Stimulated activated CD4-positive, alpha-beta T cell treated with anti-CD3 and anti-CD28 coated beads, Interleukin-2, amount 100 ng/mL, for 24 hours (primary cell): Measurements from ENCODE around the gene TUG1.

ENCODE experiments used
- DNase-seq, 2 donors: peaks; one replicate each; pipeline ENCODE4 v3.0.0-alpha.2; 2020

TUG1 gene

DNA sequence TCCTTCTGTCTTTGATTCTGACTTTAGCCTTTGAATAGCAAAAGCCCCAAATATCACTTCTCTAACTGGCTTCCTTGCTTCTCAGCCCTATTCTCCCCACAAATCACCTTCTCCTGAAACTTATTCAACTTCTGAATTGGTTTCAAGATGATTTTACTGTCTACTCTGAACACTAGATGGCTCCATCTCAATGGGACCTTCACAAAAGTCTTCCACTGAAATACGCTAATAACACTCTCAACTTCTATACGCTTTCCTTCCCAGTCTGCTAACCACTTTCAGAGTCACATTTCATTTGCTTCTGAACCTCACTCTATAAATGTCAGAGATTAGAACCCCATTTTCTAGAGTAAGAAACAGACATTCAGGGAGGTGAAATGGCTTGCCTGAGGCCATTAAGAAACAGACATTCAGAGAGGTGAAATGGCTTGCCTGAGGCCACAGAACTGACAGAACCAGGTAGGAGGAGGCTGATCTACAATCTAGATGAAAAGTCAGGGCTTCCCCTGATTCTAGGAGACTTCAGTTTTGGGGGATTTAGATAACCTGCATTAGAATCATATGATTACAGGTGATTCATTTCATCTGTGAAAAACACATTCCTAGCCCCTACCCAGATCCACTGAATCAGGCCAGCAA lies 21.1 kb upstream of the TUG1 start:
- no peak for DNase-seq

DNA sequence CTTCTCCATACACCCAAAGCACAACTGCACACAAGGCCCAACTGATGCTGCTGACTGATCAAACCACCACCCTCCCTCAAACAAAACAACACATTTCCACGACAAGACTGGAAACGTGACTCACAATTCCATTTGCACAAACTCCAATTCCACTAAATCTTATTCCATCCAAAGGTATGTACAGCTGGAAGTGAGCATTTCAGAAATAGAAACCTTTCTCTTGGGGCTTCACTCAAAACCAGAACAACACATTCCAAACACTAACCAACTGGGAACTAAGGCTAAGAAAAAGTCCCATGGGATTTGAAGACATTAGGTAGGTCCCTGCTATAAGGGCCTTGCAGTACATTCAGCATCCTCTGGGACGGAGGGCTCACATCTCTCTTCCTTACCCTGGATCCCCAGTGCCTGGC lies 20.1 kb upstream of the TUG1 start:
- DNase-seq = no peak

DNA sequence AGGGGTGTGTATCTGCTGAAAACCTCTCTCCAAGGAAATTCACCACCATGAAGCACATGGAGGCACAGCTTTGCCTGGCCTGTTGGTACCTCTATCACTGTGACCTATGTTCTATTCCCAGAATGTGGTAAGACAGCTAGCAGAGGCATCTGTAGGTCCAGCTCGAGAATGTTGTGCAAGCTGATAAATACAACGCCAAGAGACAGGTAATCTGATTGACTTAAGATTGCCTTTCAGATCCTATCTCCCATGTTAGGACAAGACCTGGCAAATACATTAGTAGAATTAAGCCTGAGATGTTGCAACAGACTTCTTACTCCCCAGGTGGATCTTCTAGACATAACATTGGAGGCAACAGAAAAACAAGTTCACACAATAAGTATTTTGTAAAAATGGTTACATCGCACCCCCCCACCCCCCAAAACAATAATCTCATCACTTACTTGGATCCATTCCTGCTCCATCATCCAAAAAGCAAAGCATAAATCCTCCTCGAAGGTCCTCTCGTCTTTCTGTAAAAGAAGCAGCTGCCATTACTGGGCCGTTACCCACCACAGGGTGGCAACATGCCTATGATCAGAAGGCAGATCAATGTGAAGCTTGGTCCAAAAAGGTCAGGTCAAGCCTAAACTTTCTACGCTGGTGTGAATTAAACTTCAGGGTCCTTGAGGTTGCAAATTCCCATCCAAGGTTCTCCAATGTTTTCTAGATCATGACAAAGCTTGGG lies 19.0 kb upstream of the TUG1 start:
- DNase-seq = no peak

DNA sequence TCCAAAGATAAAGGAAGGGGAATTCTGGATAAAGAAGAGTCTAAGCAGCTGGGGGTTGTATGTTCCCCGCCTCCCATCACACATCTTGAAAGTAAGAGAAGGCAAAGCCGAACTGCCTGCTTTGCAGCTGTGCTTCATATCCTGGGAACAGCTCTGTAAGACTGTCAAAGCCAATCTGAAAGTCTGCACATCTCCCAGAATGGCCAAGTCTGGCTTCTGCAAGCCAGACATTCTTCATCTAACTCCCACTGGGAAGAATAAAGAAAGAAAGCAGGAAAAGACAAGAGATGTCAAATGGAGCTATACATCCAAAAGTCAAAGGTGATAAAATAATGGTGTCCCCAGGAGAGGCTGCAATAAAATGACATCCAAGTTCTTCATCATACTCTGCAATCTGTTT lies 15.9 kb upstream of the TUG1 start:
- DNase-seq = no peak

DNA sequence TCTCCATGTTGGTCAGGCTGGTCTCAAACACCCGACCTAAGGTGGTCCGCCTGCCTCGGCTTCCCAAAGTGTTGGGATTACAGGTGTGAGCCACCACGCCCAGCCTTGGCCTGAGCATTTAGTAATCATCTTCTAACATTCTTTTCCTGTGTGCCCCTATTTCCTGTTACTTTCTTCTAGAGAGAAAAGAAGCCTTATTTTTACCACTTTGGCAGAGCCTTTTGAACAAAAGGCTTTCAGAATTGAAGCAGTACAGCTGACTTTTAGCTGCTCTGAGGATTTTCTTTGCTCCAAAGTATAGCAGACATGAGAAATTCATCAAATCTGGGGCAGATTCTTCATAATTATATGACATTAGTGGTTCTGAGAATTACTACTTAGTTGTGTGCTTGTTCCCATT lies 13.9 kb upstream of the TUG1 start:
- DNase-seq = no peak

DNA sequence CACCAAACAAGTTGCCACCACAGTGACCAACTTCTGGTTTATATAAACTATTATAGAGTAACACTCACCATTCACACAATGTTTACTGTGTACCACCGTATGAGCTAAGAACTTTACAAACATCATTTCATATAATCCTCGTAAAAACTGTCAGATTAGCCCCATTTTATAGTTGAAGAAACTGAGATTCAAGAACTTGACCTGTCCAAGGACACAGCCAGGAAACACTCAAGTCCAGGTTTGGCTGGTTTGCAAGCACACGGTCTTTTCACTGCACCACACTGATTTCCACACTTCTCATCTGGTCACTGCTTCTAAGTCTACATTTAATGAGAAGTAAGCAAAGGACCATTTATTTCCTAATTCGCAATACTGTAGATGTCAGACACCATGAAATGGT lies 4.2 kb upstream of the TUG1 start:
- no peak for DNase-seq

DNA sequence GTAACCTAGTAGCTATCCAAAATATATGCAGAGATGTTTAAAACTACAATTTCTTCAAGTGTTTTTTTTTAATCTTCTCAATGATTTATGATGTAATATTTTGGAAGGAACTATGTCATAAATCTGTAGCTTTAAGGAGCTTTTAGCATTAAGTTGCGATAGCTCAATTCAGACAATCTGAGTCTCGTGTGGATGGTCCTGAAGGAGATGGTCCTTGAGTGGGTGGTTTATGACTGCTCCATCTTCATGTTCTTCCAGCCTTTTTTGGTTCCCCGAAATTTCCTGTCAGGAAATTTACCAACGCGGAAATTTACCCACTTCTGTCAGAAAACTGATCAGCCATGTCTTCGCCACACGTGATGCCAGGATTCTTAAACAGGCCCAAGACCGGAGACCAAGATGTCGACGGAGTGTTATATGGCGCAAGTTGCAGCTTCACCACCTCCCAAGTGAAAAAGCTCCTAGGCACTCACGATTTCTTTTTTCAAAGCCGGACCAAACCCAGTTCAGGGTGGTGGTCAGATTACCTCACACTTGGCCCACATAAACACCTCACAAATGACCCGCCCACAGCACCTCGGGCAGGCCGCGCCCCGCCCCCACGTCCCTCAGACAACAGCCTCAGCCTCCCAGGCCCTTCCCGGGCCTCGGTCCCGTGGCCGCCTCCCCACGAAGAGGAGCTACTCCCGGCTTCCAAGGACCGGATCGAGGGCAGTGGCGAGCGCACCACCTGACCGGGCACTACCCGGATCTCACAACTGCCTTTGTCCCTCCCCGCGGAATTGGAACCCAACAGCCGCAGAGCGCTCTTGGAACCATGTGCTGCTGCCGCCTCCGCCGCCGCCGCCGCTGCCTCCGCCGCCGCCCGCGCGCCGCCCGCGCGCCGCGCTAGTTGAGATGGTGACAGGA lies 796 bp upstream of the TUG1 start, which contains the start of gene MORC2:
TSS of gene MORC2 (minus strand) at position 760 of the 909 bp plus-strand sequence. CDS start 885 bp downstream, outside the sequence.
- no peak for DNase-seq

DNA sequence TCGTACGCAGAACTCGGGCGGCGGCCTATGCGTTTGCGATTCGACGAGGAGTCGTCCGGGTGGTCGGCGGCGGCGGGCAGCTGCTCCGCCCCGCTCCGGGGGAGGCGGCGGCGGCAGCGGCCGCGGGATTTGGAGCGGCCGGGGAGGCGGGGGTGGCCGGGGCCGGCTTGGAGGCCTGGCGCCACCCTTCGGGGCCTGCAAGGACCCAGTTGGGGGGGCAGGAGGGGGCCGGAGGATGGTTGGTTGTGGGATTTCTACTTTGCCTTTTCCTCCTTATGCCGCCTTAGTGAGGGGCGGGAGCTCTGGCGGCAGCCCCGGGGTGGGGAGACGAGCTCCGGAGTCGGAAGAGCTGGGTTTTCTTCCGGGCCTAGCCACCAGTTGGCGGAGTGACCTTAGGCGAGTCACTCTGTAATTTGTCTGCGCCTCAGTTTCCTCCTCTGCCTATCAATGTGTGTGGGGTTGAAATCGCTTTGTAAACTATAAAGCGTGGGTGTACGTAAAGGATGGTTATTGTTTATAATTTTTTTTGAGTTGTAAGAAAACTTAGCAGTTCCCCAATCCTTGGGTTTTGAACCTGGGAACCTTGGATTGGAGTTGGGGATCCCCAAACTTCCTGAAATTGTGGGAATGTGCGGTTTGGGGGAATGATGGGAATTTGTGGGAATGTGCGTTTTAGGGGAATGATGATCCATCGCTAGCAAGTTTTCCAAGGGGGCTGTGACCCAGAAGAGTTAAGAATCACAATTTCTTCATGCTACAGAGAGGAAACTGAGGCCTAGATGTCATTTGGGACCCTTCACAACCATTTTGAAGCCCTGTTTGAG lies 679 bp downstream of the TUG1 start:
- DNase-seq = peak; percentile 44 to 49

DNA sequence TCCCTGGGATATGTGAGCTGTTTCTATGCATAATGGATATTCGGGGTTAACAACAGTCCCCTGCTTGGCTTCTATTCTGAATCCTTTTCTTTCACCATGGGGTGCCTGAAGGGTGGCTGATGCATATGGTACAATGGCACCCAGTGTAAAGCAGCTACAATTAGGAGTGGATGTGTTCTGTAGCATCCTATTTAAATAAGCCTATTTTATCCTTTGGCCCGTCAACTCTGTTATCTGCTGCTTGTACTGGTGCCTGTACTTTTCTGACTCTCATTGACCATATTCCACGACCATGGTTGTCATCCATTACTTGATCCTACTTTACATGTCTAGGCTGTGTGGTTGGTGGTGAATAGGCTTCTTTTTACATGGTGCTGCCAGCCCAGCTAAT lies 1.3 kb downstream of the TUG1 start:
- DNase-seq = no peak

DNA sequence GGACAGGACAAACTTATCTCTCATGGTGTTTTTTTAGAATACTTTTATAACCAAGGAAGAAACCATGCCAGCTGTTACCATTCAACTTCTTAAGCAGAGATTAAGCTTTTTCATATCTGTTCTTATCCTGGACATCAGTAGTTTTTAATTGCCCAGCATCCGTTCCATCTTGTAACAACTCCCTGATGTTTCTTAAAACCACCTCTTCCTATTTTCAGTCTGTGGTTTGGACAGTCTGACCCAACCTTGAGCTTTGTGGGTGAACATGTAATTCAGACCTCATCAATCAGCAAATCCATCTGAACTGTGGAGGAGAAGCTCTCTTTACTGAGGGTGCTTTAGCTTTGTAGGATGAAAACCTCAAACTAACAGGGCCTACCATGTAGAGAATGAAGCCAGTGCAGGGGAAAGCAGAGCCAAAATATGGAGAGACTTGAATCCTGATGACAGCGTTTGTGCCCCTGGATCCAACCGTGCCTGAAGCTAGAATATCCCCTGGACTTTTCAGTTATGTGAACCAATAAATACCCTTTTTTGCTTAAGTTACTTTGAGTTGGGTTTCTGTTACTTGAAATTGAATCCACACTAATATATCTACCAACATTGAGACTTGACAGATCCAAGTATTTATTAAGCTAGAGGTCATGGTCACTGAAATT lies 9.4 kb downstream of the TUG1 start:
- DNase-seq = no peak

DNA sequence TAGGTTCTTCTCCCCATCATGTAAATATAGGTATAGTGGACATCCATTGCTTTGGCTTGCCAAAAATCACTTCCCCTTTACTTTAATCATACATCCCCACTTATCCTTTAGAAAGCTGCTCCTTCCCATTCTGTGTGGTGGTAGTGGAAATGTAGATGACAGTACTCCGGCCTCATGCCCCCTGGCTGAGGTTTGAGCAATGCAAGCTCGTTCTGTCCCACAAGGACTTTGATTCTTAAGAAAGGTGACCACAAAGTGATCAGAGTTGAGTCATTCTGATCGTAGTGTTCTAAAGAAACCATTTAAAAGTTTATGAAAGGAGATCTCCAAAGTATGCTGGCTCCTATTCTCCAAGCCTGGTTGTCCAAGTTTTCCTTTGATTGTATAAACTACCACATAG lies 10.9 kb downstream of the TUG1 start:
- no peak for DNase-seq

DNA sequence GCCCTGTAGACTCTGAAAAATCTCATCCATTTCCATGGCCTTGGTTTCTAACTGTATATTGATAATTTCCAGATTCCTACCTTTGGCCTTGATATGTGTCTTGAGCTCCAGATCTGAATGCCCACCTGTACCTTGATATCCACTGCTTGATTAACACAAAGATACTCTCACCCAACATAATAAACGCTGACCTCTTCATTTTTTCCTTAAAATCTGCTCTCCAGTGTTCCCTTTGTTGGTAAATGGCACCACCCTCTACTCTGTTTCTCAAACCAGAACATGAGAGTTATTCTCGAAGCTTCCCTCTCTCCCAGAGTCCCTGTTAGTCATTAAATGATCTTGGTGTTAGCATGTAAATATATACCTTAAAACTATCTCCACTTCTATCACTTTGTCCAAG lies 13.4 kb downstream of the TUG1 start:
- DNase-seq = no peak

DNA sequence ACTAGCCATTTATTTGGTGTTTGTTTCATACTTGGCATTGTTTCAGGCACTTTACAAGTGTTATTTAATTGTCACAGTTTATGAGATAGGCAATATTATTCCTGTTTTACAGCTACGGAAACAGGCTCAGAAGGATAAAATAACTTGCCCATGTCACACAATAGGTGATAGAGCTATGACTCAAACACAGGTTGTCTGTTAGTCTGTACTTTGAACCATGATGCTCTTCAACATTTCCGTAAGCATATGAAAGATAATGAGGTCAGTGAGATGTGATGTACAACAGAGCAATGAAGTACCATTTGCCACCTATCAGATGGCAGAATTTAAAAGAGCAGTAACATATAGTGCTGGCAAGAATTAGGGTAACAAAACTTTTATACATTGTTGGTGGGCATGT lies 15.3 kb downstream of the TUG1 start:
- DNase-seq = no peak

DNA sequence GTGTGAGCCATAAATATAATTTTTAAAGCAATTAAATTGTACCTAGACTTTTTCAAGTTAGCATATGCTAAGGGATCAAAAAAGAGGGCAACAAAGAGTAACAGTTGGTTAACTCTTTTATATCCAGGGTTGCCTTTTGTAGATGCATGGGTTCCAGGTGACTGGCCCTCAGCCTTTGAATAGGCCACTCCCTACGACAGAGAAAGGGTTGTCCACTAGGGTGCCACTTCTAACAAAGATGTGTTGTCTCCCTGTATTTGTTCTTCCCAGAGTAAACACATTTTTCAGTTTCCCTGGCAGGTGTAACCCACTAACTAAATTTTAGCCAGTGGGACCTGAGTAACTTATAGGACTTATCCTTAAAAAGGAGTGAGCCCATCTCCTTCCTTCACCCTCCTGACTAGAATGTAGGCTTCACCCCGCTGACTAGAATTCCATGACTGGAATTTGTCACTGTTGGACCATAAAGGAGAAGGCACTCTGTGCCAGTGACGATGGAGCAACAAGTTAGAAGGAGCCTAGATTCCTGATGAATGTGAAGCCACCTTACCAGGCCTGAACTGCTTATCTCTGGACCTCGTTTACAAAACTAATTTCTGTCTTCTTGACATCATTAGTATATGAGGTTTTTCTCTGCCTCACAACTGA lies 16.6 kb downstream of the TUG1 start:
- no peak for DNase-seq

DNA sequence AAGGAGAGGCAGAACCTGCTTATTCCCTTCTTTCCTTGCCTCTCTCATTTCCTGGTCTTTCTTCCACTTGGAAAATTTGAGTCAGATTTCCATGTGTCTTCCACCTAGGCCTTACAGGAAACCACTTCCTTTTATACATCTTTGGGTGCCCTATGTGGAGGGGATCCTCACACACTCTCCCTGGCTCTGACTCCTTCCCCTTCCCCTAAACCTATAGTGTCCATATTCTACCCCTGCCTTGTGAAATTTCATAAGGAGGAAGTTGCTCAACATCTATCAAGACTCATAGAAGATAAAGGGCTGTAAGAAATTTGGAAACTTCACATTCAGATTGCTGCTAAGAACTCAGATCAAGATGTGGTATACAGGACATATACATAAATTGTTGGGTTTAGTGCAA lies 20.4 kb downstream of the TUG1 start:
- no peak for DNase-seq

DNA sequence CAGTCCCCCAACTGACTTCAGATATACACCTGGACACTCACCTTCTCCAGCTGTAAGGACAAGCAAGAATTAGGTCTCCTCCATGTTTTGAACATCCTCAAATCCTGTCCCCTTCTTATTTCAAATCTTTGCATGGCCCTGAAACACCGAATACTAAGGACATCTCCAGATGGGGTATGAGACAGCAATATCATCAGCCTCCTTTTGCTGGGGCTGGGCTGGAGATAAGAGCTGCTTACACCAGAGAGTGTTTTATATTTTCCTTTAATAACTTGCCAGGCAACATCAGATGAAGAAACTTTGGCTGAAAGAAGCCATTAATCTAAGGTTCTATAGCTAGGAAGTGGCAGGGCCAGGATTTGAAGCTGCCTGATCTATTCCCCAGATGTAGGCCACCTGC lies 21.6 kb downstream of the TUG1 start:
- no peak for DNase-seq

DNA sequence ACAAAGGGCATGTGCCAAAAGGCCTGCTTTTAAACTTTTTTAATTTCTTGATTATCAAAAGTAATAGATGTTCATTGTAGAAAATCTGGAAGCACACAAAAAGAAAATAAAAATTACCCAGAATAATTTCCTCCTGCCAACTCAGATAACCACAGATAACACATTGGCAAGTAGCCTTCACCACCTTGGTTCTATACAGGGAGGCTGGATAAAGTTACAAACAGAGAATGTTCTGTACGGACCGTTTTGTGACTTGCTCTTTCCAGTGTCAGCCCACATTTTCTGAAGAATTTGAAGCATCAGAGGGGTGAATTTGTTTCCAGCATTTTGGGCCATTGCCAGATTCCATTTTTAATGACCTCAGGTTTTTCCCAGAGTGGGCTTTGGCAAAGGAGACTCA lies 23.5 kb downstream of the TUG1 start:
- no peak for DNase-seq

DNA sequence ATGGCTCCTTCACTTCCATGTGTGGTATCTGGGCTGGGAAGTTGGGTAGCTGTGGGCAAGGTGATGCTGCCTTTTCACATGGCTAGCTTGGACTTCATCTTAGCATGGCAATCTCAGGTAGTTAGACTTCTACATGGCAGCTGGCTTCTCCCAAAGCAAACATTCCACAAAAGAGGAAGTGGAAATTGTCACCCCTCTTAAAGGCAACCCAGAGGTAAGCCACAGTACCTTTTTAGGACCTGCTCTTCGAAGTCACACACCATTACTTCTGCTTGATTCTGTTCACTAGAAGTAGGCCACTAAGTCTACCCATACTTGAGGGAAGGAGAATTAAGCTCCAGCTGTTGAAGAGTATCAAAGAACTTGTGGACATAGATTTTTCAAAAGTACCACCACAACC lies 25.9 kb downstream of the TUG1 start:
- DNase-seq = no peak

DNA sequence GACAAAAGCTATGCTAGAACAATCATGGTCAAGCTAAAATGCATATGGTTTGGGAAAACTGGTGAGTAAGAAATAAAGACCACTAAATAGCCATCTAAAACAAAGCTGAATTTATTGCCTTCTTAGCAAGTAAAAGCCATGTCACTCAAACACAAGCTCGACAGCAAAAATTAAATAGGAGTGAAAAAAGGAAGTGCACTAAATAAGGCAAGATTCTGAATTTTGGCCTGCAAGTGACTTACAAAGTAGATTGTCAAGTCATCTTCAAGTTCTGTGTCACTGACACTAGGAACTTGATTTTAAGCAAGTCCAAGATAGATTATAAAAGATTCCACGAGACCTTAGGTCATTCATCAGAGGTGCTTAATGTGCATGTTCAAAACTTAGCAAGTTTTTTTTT lies 27.4 kb downstream of the TUG1 start:
- DNase-seq = no peak

DNA sequence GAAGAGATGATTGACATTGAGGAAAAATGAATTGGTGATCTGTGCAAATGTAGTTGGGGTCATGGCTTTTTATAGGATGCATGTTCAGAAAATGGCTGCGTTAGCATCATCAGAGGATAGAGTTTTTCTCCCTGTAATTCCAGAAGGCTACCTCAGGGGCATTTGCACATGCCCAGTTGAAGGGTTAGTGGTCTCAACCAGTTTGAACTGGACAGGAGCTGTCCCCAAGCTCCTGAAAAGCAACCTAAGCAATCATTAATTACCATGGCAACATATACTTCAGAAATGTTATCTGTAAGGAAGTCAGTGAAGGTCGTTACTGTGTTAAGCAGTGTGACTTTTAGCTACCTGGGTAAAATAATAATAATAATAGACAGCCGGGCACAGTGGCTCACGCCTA lies 29.3 kb downstream of the TUG1 start:
- DNase-seq = no peak

DNA sequence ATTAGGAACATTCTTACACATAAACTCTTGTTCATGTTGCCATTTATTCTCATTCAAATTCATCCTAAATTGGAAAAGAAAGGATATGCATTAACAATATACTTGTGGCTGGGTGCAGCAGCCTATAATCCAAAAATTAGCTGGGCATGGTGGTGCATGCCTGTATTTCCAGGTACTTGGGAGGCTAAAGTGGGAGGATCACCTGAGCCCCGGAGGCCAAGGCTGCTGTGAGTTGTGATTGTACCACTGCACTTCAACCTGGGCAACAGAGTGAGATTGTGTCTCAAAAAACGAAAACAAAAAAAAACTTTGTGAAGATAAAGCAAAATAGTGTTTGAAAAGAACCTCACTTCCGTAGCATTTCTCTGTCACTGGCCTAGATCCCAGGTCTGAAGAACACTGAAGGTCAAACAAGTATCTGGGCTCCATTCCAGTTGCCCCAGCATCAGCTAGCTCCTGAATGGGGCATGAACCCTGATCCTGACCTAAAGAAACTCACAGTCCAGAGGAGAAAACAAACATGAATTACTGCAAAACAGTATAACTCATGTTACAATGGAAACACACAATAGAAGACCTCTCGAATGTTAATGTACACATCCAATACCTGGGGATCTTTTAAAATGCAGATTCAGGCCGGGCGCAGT lies 32.2 kb downstream of the TUG1 start:
- no peak for DNase-seq
